Sciatic nerve (tissue), 2 donors: Measurements from ENCODE around the gene ALPK1. TPM values are rescaled to one million over a fixed set of nuclear protein-coding genes. Genes with fewer than 3 reads are reported as not detected.
"Not testable (repeated sequence)": the region's sequence is repeated elsewhere in the genome, so short reads cannot be mapped to it uniquely, and the experiment has no call there.

Source experiments
- ATAC-seq: fragments of 200-7000 bp; cut with Tn5 transposase; one replicate; pipeline ENCODE4 v1.9.1; 2020; ENCODE audit warnings: mild to moderate bottlenecking, moderate library complexity
- DNase-seq: peaks from one replicate; pipeline ENCODE4 v3.0.0-alpha.2; 2020; ENCODE audit warnings: low spot score
- intact Hi-C: fragments of 100-400 bp; cut with DNase I; formaldehyde crosslinking; loops from one replicate; pipeline ENCODE4 v1.14.2; 2022
- total RNA-seq: library from RNA; stranded (reverse); fragmentation: NEBNext Ultra II Directional; extraction: Animal tissue kit (Norgen Biotek cat#: 25700); gene quantifications from one replicate; pipeline ENCODE4 v1.2.1, GENCODE V29; 2021
- donor health status: DM: no; HTN: no; CAD: no.
- donor health status: DM: no; HTN: no; CAD: no.

ALPK1 gene
- total RNA-seq, 1 donor from 2014 or later: 42.6 TPM

DNA sequence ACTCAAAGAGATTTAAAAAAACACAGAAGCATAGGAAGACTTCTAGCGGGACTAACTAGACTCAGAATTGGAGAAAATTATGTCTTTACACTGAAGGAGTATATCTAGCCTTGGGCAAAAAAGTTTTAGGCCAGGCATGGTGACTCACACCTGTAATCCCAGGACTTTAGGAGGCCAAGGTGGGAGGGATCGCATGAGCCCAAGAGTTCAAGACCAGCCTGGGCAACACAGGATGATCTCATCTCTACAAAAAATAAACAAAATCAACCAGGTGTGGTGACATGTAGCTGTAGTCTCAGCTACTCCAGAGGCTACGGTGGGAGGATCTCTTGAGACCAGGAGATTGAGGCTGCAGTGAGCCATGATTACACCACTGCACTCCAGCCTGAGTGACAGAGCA is 119.3 kb downstream of the ALPK1 start:
- DNase-seq (no peak), ATAC-seq (no peak)
- intact Hi-C loops: no loop called here

DNA sequence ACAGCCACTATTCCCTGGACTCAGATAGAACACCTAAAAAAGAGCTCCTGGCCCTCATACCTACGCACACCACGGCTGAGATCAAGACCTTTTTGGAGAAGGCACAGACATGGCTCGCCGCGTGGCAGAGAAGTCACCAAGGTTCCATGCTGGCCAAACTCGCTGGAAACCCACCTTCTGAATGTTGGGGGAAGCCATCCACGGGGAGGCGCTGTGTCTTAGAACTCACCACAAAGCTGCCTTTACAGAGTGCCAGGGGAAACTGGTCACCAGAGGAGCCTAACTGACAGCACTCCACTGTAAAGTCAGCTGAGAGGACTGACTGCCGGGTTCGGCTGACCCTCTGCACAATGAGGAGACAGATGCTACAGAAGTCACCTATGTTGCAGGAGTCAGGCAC is 120.9 kb downstream of the ALPK1 start:
- intact Hi-C loops: no loop called here
- DNase-seq (no peak), ATAC-seq (no peak)

DNA sequence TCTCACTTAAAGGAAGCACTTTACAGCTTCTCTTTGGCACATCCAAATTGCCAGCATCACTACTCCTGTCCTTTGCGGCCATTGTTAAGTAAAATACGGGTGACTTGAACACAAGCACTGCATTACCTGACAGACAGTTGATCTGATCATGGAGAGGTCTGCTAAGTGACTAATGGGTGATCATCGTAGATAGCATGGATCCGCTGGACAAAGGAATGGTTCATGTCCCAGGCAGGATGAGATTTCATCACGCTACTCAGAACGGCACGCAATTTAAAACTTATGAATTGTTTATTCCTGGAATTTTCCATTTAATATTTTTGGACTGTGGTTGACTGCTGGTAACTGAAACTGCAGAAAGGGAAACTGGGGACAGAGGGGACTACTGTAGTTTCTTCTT is 124.7 kb downstream of the ALPK1 start:
- DNase-seq: no peak
- ATAC-seq: no peak
- intact Hi-C loops: no loop called here

DNA sequence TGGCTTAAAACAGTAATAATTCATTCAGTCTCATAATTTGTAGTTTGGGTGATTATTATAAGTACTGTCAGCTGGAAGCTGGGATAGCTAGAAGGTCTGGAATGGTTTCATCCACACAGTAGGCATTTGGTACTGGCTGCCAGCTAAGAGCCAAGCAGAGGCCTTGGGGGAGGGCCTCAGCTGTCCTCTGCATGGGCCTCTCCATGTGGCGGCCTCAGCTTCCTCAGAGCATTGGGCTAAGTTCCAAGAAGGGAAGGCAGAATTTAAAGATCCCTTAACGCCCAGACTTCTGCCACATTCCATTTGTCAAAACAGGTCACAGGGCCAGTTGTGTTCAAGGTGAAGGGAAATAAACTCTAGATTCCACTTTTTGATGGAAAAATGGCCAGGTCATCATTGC is 125.5 kb downstream of the ALPK1 start:
- ATAC-seq: no peak
- no peak for DNase-seq
- intact Hi-C loops: no loop called here

DNA sequence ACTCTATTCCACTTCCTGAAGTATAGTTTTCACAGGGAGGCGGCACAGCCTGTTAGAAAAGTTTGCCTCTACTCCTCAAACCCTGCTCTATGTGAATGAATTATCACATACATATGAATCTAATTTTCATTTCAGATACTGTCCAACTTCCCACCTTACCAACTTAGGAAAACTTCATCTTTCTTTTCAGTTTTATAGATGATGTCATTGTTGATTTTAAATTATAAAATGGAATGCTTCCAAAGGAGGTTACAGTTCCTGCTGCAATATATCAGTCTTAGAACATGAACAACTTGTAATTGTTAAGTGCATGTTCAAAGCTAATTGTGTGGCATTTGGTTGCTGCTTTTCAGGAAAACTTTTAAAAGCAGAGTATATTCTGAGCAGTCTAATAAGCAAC is 126.4 kb downstream of the ALPK1 start:
- DNase-seq (no peak), ATAC-seq (no peak)
- intact Hi-C loops: no loop called here

DNA sequence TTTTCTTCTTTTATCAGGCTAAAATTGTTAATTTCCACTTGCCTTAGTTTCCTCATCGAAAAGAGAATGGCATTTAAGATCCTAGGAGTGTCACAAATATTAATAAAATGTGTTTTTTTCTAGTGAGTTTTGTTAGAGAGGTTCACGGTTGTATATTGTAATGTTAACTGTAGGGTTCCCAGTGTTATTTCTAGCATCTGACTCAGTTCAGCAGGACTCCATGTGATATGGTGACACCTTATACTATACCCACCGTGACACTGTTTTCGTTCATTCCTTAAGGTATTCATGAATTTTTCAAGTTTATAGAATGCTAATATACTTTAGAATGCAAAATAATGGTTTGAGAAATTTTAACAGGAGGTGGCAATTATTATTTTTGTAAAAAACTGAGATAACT is 128.7 kb downstream of the ALPK1 start:
- intact Hi-C loops: no loop called here
- no peak for DNase-seq

DNA sequence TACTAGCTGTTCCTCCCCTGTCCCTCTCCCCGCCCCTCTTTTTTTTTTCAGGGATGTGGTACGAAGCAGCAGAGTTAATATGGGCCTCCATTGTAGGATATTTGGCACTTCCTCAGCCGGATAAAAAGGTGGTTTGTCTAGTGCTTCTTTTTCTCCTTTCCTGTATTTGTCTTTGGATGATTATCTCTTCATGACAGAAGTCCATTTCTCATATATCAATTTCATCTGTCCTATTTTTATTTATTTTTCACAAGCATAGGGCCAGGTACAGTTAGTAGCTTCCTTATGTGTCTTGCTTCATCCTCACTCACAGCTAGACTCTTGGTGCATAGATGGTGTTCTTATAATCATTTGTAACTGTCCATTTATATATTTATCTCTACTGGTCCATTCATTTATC is 129.2 kb downstream of the ALPK1 start:
- ATAC-seq: no peak
- intact Hi-C loops: no loop called here
- DNase-seq: no peak

More for the DNA sequence above, 128.7 kb downstream of the ALPK1 start:
- no peak for ATAC-seq

DNA sequence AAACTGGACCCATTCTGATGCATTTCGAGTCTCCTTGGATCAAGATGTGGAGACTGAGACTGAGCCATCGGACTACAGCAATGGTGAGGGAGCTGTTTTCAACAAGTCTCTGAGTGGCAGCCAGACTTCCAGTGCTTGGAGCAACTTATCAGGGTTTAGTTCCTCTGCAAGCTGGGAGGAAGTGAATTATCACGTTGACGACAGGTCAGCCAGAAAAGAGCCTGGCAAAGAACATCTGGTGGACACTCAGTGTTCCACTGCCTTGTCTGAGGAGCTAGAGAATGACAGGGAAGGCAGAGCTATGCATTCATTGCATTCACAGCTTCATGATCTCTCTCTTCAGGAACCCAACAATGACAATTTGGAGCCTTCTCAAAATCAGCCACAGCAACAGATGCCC is 134.0 kb downstream of the ALPK1 start:
- DNase-seq (no peak), ATAC-seq (no peak)
- intact Hi-C loops: no loop called here

DNA sequence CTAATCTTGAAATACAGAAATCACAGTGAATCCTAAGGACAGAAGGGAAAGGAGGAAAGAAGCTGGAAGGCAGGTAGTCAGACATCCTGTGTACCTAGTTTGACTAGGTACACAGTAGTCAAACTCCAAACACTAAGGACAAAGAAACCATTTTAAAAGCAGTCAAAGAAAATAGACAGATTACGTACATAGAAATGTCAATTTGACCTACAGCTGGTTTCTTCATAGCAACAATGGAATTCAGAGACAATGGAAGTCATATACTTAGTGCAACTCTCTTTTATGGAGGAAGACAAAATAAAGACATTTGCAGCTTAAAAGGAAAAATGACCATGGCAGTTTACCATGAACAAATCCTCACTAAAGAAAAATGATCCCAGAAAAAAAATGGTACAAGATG is 139.8 kb downstream of the ALPK1 start:
- DNase-seq: no peak
- intact Hi-C loops: no loop called here
- ATAC-seq: no peak

DNA sequence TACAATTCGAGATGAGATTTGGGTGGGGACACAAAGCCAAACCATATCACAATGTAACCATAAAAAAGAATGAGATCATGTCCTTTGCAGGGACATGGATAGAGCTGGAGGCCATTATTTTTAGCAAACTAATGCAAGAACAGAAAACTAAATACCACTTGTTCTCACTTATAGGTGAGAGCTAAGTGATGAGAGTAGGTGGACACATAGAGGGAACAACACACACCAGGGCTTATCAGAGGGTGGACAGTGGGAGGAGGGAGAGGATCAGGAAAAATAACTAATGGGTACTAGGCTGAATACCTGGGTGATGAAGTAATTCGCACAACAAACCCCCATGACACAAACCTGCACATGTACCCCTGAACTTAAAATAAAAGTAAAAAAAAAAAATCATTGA is 145.1 kb downstream of the ALPK1 start:
- DNase-seq, intact Hi-C loops, ATAC-seq: not testable (repeated sequence)

DNA sequence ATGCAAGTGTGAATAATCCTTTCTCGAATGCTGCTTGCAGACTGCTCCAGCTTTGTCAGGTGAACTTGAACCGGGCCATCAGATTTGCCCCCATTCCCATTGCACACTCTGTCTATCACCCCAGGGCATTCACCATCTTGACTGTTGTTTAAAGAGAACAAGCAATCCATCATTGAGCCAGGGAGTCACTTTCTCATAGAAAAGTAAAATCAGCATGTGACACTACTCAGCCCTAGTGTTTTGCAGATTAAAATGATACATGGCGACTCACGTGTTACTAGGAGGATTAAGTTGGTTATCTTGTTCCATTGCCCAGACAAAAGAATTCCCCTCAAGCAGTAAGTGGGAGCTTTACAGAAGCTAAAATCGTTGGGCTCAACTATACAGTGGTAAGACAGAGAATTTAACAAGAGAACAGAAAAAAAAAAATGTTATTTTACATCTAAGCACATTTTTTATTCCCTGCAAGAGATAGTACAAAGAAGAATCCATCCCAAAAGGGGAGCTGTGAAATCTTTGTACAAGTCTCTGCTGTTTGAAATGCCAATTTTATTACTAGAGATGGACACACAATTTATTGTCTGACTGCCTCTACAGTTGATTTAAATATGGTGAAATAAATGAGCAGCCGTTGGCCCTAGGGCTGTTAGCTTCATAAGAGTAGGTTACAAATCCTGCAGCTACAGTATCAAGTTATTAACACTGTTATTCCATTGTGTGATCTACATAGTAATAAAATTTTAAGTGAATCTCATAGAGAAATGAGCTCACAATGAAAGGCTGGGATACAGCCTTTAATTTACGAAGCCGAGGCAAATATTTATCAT is 151.3 kb downstream of the ALPK1 start:
- DNase-seq: no peak
- intact Hi-C loops: no loop called here
- no peak for ATAC-seq

DNA sequence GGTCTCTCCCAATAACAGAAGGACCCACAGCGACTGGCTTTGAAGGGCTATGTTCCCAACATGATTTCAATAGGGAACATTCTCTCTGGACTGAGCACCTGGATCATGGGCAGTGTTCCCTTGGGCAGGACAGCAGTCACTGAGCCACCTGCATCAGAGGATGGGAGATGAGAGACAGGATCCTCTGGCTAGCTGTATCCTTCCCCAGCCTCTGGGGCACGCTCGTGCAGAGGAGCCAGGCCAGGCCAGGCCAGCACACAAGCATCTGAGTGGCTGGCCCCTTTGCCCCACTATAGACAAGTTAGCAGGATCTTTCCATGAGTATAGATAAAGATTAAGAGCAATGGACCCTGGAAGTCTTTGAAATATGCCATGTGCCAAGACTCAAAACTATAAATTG is 152.5 kb downstream of the ALPK1 start:
- DNase-seq: no peak
- intact Hi-C loops: no loop called here
- ATAC-seq: no peak

DNA sequence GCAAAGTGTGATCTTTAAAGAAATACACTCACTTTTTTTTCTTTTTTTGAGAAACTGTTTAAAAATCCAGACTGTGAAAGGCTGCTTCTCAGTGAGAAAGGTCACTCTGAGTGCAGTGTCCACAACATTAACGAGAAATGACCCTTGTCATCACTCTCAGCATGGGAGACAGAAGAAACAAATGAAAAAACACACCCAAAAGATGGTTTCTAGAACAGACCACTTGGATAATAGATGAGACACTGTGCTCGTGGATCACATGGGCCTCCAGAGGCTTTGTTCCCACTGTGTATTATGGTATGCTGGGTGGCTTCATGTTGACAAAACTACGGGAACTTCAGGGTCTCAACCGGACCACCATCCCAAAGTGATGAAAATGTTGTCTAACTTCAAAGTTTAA is 153.9 kb downstream of the ALPK1 start:
- intact Hi-C loops: no loop called here
- no peak for ATAC-seq

DNA sequence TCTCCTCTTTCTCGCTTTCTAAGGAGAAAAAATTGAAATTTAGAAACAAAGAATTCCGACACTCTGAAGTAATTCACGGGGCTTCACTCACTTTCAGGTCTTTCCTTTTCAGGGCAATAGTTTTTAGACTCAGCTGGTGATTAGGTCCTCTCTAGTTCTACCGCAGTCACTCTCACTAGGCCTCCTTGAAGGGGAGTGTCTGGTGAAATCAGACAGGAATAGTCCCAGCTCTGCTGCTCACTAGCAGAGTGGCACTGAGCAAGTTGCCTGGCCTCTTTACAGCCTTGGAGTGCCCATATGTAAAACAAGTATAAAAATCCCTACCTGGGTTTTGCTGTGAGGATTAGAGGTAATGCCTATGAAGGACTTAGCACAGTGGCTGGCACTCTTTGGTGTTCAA is 154.7 kb downstream of the ALPK1 start:
- intact Hi-C loops: no loop called here
- DNase-seq (no peak), ATAC-seq (no peak)

More for the DNA sequence above, 153.9 kb downstream of the ALPK1 start:
- DNase-seq: no peak

DNA sequence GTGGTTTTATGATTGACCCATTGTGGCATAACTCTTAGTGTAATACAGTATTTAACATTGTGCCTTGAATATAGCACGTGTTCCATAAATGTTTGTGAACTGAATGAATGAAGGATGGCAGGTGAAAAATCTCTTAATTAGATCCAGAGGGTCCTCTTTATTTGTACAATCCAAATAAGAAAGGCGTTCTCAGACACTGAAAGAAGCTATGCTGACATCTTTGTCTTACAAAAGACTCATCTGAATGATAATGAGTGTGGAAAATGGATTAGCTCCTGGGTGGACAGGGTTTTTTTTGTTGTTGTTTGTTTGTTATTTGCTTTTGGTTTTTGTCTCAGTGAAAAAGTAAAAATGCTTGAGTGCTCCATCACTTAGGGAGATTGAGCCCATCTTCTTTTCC is 156.2 kb downstream of the ALPK1 start:
- no peak for DNase-seq
- intact Hi-C loops: no loop called here
- no peak for ATAC-seq

DNA sequence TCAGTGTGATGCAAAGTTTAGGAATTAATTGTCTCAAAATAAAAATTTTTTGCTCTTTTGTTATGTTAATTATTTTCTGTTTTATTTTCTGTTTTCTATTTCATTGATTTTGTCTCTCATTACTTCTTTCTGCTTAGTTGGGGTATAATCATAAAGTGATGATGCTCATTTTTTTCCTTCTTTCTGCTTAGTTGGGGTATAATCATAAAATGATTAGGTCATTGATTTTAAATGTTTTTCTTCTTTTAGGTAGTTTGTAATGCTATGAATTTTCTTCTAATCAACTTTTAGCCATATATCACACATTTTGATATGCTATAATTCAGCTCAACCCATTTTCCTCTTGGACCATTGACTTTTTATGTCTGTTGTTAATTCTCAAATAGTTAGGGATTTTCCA is 175.1 kb downstream of the ALPK1 start:
- DNase-seq (no peak), ATAC-seq (no peak)
- intact Hi-C loops: no loop called here

DNA sequence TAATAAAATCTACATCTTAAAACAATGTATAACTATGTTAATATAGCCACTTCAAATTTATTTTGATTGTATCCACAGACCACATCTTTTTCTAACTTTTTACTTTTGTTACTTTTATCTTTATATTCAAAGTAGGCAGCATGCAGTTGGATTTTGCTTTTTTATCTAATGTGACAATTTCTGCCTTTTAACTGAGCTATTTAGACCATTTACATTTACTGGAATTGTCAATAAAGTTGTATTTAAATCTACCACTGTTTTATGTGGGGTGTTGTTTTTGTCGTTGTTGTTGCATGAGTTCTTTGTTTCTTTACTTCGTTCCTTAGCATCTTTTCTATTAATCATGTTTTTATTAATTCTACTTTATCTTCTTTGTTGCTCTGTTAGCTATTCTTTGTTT is 176.8 kb downstream of the ALPK1 start:
- intact Hi-C loops: no loop called here
- no peak for DNase-seq
- ATAC-seq: no peak

DNA sequence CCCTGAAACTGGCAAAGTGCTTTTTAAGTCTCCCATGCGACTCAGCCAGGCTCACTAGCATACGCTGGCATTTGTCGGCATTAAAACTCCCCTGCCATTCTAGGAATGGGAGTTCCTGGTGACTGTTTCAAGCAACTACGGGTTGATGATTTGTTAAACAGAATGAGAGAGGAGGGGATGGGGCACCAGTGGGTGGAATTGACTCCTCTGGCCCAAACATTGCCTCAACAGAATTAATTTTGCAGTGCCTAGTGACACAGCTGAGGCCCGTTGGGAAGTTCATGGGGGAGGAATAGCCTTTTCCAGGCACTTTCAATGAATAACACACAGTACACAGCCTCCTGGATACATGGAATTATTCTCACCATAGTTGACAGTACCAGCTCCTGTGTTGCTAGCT is 188.8 kb downstream of the ALPK1 start:
- intact Hi-C loops: no loop called here
- DNase-seq: no peak
- ATAC-seq: no peak

DNA sequence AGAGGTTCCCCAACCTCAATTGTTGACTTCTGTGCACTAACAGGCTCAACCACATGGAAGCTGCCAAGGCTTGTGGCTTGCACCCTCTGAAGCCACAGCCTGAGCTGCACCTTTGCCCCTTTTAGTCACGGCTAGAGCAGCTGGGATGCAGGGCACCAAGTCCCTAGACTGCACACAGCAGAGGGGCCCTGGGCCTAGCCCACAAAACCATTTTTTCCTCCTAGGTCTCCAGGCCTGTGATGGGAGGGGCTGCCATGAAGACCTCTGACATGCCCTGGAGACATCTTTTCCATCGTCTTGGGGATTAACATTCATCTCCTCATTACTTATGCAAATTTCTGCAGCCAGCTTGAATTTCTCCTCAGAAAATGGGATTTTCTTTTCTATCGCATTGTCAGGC is 193.6 kb downstream of the ALPK1 start:
- DNase-seq, intact Hi-C loops, ATAC-seq: not testable (repeated sequence)
